Bronchial epithelial cell (primary cell): ENCODE data around the gene NDST4. TPM values are rescaled to one million over a fixed set of nuclear protein-coding genes. Genes with fewer than 3 reads are reported as not detected.

Experiments
- DNase-seq: peaks from one replicate; pipeline ENCODE4 v3.0.0-alpha.2; 2010; ENCODE audit warnings: low read depth
- FAIRE-seq: peaks from 2 replicates; lab custom pipeline; 2011; peaks lifted over from hg19 to GRCh38; lab: Jason Lieb, UNC
- H3K27me3 ChIP-seq: 2 replicates; pipeline ENCODE4 v1.5.1; 2011; ENCODE audit warnings: low read length; ENCODE audit not compliant: control insufficient read depth, insufficient read depth
- H3K36me3 ChIP-seq: 2 replicates; pipeline ENCODE4 v1.5.1; 2011; ENCODE audit warnings: low read length; ENCODE audit not compliant: control insufficient read depth, insufficient read depth
- H3K4me3 ChIP-seq: 2 replicates; pipeline ENCODE4 v1.5.1; 2011; ENCODE audit warnings: mild to moderate bottlenecking, low read depth, low read length, control low read depth
- total RNA-seq: library from RNA; depleted of rRNA; stranded (reverse); fragments of >200 nt; gene quantifications from 2 replicates; pipeline ENCODE4 v1.2.1, GENCODE V29; 2014
- TF ChIP-seq, protein P1 (sequence below): IDR thresholded peaks from 2 replicates; pipeline ENCODE4 v1.5.1; 2011; ENCODE audit warnings: mild to moderate bottlenecking, moderate library complexity, low read length, control low read depth, inconsistent platforms; ENCODE audit not compliant: insufficient read depth, severe bottlenecking

NDST4 gene
- total RNA-seq, 1 donor from 2014 or later: not detected

DNA sequence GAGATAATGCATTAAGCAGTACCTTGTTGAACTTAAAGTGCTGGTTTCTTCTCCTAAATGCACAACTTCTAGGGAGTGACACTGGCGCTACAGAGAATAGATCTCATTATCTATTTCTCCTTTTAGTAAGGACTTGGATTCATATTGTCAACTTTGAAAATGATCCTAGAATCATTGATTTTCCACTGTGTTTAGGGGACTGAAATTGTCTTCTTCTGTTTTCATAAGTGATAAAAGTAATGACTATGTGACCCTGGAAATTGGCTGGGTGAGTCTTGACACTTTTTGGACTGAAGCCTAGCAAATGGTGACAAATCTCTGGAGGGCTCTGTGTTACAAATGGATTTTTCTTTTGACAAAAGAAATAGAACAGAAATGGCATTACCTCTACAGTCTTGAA, 167.8 kb downstream of the NDST4 start:
- H3K27me3 ChIP-seq: no peaks in the 10 kb centered on the region
- H3K36me3 ChIP-seq: no peaks in the 10 kb centered on the region
- no peak overlapping the region for H3K4me3 ChIP-seq
- TF ChIP-seq, protein P1, sequence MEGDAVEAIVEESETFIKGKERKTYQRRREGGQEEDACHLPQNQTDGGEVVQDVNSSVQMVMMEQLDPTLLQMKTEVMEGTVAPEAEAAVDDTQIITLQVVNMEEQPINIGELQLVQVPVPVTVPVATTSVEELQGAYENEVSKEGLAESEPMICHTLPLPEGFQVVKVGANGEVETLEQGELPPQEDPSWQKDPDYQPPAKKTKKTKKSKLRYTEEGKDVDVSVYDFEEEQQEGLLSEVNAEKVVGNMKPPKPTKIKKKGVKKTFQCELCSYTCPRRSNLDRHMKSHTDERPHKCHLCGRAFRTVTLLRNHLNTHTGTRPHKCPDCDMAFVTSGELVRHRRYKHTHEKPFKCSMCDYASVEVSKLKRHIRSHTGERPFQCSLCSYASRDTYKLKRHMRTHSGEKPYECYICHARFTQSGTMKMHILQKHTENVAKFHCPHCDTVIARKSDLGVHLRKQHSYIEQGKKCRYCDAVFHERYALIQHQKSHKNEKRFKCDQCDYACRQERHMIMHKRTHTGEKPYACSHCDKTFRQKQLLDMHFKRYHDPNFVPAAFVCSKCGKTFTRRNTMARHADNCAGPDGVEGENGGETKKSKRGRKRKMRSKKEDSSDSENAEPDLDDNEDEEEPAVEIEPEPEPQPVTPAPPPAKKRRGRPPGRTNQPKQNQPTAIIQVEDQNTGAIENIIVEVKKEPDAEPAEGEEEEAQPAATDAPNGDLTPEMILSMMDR: no peak
- DNase-seq (no peak), FAIRE-seq (no peak)

DNA sequence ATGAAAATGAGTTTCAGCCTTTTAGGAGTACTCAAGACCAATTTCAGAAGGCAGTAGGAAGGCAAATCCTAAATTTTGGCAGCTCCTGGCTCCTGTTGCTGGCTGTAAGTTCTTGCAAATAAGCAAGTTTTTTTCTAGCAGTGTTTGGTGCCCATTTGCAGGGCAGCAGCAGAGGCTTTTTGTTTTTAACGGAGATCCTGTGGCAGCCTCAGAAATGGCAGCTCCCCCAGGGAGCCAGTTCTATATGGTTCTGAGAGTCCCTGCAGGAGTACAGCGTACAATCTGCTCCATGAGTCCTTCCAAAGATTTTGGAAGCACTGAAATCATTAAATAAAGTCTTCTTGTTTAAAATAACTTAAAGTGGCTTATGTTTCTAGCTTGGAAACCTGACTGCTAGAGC, 171.9 kb downstream of the NDST4 start:
- no peak for FAIRE-seq
- TF ChIP-seq, protein P1: no peak
- DNase-seq: no peak
- Histone ChIP-seq H3K27me3 (no peaks in the 10 kb centered on the region), H3K4me3 (no peak overlapping the region), H3K36me3 (no peaks in the 10 kb centered on the region)

DNA sequence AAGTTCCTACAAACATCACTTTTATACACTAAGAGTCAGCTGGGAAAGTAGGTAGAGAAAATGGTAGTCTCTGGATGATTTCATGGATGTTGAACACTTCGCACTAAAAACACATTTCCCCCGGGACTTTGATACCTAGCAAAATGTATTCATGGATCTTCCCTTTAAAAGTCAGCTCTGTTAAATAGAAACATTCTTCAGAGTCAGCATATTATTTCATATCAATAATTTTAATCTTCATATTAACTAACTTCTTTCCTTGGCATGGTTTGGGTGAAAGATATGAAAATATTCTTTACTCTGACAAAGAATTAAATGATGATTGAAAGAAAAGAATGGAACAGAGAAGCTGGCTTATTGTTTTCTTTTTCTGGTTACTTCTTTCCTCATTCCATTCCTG, 185.5 kb downstream of the NDST4 start:
- TF ChIP-seq, protein P1: no peak

DNA sequence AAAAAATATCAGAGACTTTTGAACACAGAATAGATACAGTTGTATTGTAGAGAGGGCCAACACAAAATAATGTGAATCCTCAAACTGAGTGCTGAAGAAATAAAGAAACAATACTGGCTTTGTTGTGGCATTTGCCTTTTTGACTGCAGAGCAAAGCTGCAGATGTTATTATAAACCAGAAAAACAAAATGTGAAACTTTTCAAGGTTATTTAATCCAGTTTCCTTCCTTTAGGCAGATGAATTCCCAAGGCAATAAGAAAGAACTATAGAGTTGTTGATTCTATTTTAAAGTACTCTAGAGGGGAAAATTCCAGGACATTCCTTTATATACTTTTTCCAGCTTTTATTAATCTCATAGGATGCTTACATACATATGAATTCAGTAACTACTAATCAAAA, 186.8 kb downstream of the NDST4 start:
- no peaks in the 10 kb centered on the region for H3K27me3 ChIP-seq
- TF ChIP-seq, protein P1: no peak
- DNase-seq (no peak), FAIRE-seq (no peak)
- H3K4me3 ChIP-seq: no peak overlapping the region
- no peaks in the 10 kb centered on the region for H3K36me3 ChIP-seq

More for the DNA sequence above, 185.5 kb downstream of the NDST4 start:
- no peaks in the 10 kb centered on the region for H3K27me3 ChIP-seq
- no peak overlapping the region for H3K4me3 ChIP-seq
- H3K36me3 ChIP-seq: no peaks in the 10 kb centered on the region
- FAIRE-seq: no peak
- DNase-seq: no peak

DNA sequence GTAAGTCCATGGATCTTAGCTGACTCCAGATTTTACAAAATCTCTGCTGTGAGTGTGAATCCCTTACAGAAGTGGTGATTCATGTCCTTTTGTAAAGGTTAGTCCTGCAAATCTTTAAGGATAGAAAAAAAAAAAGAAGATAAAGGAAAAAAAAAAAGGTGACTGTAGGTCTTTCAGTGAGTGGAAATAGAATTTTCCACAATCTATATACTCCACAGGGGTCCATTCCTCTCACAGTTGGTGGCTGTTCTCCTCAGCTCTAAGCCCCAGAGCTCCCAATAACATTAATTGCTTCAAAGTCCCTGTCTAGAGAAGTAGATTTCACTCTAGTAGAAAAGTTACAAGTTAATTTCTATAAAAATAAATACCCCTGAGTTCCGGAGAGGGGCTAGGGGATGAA, 189.1 kb downstream of the NDST4 start:
- Histone ChIP-seq H3K27me3 (no peaks in the 10 kb centered on the region), H3K4me3 (no peak overlapping the region), H3K36me3 (no peaks in the 10 kb centered on the region)
- TF ChIP-seq, protein P1: no peak
- DNase-seq (no peak), FAIRE-seq (no peak)

DNA sequence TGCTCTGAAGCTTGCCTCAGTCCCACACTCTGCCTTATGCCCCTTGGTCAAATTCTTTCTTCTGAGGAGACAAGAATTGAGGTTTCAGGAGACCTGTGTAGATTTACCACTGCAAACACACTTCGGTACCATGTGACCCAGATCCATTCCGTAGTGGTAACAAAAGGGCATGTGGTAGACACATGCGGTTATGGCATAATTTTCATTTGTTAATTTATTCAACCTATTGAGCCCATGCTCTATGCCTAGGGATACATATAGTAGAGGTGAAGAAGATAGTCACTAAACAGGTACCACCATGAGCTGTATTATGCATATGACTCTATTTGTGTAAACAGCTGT, 190.9 kb downstream of the NDST4 start:
- DNase-seq: no peak
- Histone ChIP-seq H3K36me3 (no peaks in the 10 kb centered on the region), H3K27me3 (no peaks in the 10 kb centered on the region), H3K4me3 (no peak overlapping the region)
- FAIRE-seq: no peak
- TF ChIP-seq, protein P1: no peak
